ENCODE results near the gene RADIL.
"Not testable (repeated sequence)": the region's sequence is repeated elsewhere in the genome, so short reads cannot be mapped to it uniquely, and the experiment has no call there.

RADIL gene

GRCh38 chr7:4883372-4884144, at the start of gene RADIL:
TSS of gene RADIL (minus strand) at chr7:4883716. CDS start at chr7:4878139, 5,577 bp downstream.
- DNase-seq (ENCODE audit: low read depth) = peak; percentile 76

- no peak for DNase-seq (ENCODE audit: low read depth)
Measured at GRCh38 chr7:4931943-4932342, 48.4 kb upstream of the RADIL start.

GRCh38 chr7:4929005-4929404, 45.5 kb upstream of the RADIL start:
- DNase-seq (ENCODE audit: low read depth) = no peak

GRCh38 chr7:4928445-4928844, 44.9 kb upstream of the RADIL start:
- no peak for DNase-seq (ENCODE audit: low read depth)

- no peak for DNase-seq (ENCODE audit: low read depth)
Measured at GRCh38 chr7:4919969-4920766, 36.7 kb upstream of the RADIL start.

- DNase-seq (ENCODE audit: low read depth) = no peak
Measured at GRCh38 chr7:4916113-4916512, 32.6 kb upstream of the RADIL start.

GRCh38 chr7:4911111-4911828, 27.8 kb upstream of the RADIL start:
- no peak for DNase-seq (ENCODE audit: low read depth)

GRCh38 chr7:4906682-4907081, 23.2 kb upstream of the RADIL start:
- DNase-seq (ENCODE audit: low read depth) = no peak

- DNase-seq (ENCODE audit: low read depth) = no peak
Measured at GRCh38 chr7:4905171-4905570, 21.7 kb upstream of the RADIL start.

- DNase-seq (ENCODE audit: low read depth) = no peak
Measured at GRCh38 chr7:4904346-4904745, 20.8 kb upstream of the RADIL start.

- DNase-seq (ENCODE audit: low read depth) = no peak
Measured at GRCh38 chr7:4895766-4896165, 12.2 kb upstream of the RADIL start.

- DNase-seq (ENCODE audit: low read depth) = no peak
Measured at GRCh38 chr7:4894482-4894881, 11.0 kb upstream of the RADIL start.

- no peak for DNase-seq (ENCODE audit: low read depth)
Measured at GRCh38 chr7:4893929-4894475, 10.5 kb upstream of the RADIL start.

- not testable (repeated sequence) for DNase-seq (ENCODE audit: low read depth)
Measured at GRCh38 chr7:4893188-4893587, 9.7 kb upstream of the RADIL start.

GRCh38 chr7:4891522-4891921, 8.0 kb upstream of the RADIL start:
- not testable (repeated sequence) for DNase-seq (ENCODE audit: low read depth)

GRCh38 chr7:4889682-4890081, 6.2 kb upstream of the RADIL start:
- DNase-seq (ENCODE audit: low read depth) = no peak

- DNase-seq (ENCODE audit: low read depth) = no peak
Measured at GRCh38 chr7:4888161-4888560, 4.6 kb upstream of the RADIL start.

- no peak for DNase-seq (ENCODE audit: low read depth)
Measured at GRCh38 chr7:4886671-4887070, 3.2 kb upstream of the RADIL start.

- no peak for DNase-seq (ENCODE audit: low read depth)
Measured at GRCh38 chr7:4885317-4885807, 1.8 kb upstream of the RADIL start.

- DNase-seq (ENCODE audit: low read depth) = no peak
Measured at GRCh38 chr7:4884164-4884563, 648 bp upstream of the RADIL start.

- DNase-seq (ENCODE audit: low read depth) = no peak
Measured at GRCh38 chr7:4883033-4883371, 514 bp downstream of the RADIL start.

All from CMK (cell line).